Lower leg skin (tissue), 4 donors: ENCODE measurements around the gene FAM171A2. TPM values are rescaled to one million over a fixed set of nuclear protein-coding genes. Genes with fewer than 3 reads are reported as not detected.

Experiments used
- DNase-seq, 2 donors: peaks; one replicate each; pipeline ENCODE4 v3.0.0-alpha.2; 2019; ENCODE audit warnings: low spot score in 2 of 2
- H3K4me3 ChIP-seq: fragments of 200-600 bp; sonication (generic); 2 replicates; pipeline ENCODE4 v1.5.1; 2017; ENCODE audit warnings: mild to moderate bottlenecking, low read depth; ENCODE audit not compliant: poor library complexity, severe bottlenecking
- POLR2A ChIP-seq, 2 donors: fragments of 450-650 bp; IDR thresholded peaks; one replicate each; pipeline ENCODE4 v1.6.1; 2016 to 2017; ENCODE audit warnings: antibody characterized with exemption in 2 of 2, mild to moderate bottlenecking in 1 of 2, moderate library complexity in 1 of 2
- WGBS, 2 donors: methylation state at CpG; one replicate each; pipeline ENCODE4 v1.1.5; 2018; 5-methylcytosine and 5-hydroxymethylcytosine counted together
- intact Hi-C: fragments of 100-400 bp; cut with DNase I; formaldehyde crosslinking; loops from one replicate; pipeline ENCODE4 v1.15.0; 2023; ENCODE audit warnings: low total_unique reads
- total RNA-seq, 4 donors: library from RNA; depleted of rRNA; stranded (reverse); fragments of >200 nt; gene quantifications; one replicate each; pipeline ENCODE4 v1.1.0, GENCODE V29; 2016
- TF ChIP-seq, protein P1 (sequence below), 3 donors: fragments of 450-650 bp; IDR thresholded peaks; one replicate each; pipeline ENCODE4 v1.5.1; 2016; ENCODE audit warnings: antibody characterized with exemption in 3 of 3, mild to moderate bottlenecking in 3 of 3, moderate library complexity in 2 of 3

The FAM171A2 gene
- total RNA-seq, 4 donors from 2014 or later = 0.95 to 2.8 (median 2.4) TPM

DNA sequence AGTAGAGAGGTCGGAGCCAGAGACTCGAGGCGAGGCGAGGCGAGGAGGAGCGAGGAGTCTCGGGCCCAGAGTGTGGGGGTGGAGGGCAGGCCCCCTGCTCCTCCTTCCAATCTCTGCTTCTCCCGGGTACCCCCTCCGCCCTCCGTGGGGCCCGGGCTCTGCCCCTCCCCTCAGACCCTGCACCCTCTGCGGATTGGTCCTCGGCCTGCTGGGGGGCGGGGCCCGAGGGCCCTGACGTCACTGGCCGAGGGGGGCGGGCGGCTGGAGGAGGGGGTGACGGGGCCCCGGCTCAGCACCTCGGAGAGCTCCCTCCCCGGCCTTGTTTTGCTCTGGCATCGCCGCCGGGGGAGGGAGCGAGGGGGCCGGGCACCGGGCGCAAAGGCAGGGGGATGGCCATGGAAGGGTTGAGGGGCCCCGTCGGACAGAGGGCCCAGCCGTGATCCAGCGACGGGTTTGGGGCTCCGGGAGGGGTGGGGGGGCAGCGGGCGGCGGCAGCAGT is 55.3 kb downstream of the FAM171A2 start, which contains the start of gene RUNDC3A:
Gene RUNDC3A, plus strand, starts transcription at position 282 of the 499 bp plus-strand sequence. CDS start 232 bp downstream, outside the sequence.
- intact Hi-C loops = no loop called here
- peak; percentile 58 to 96 for DNase-seq
- no peak within 1 kb of the TSS for H3K4me3 ChIP-seq
- 0 to 2% methylated on average over 23 to 24 of the region's 39 CpGs for WGBS, 2 donors
- TF ChIP-seq, protein P1, sequence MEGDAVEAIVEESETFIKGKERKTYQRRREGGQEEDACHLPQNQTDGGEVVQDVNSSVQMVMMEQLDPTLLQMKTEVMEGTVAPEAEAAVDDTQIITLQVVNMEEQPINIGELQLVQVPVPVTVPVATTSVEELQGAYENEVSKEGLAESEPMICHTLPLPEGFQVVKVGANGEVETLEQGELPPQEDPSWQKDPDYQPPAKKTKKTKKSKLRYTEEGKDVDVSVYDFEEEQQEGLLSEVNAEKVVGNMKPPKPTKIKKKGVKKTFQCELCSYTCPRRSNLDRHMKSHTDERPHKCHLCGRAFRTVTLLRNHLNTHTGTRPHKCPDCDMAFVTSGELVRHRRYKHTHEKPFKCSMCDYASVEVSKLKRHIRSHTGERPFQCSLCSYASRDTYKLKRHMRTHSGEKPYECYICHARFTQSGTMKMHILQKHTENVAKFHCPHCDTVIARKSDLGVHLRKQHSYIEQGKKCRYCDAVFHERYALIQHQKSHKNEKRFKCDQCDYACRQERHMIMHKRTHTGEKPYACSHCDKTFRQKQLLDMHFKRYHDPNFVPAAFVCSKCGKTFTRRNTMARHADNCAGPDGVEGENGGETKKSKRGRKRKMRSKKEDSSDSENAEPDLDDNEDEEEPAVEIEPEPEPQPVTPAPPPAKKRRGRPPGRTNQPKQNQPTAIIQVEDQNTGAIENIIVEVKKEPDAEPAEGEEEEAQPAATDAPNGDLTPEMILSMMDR (IDR thresholded peaks at IDR 0.05) = no peak
- TF ChIP-seq POLR2A (IDR thresholded peaks at IDR 0.05) = no peak

DNA sequence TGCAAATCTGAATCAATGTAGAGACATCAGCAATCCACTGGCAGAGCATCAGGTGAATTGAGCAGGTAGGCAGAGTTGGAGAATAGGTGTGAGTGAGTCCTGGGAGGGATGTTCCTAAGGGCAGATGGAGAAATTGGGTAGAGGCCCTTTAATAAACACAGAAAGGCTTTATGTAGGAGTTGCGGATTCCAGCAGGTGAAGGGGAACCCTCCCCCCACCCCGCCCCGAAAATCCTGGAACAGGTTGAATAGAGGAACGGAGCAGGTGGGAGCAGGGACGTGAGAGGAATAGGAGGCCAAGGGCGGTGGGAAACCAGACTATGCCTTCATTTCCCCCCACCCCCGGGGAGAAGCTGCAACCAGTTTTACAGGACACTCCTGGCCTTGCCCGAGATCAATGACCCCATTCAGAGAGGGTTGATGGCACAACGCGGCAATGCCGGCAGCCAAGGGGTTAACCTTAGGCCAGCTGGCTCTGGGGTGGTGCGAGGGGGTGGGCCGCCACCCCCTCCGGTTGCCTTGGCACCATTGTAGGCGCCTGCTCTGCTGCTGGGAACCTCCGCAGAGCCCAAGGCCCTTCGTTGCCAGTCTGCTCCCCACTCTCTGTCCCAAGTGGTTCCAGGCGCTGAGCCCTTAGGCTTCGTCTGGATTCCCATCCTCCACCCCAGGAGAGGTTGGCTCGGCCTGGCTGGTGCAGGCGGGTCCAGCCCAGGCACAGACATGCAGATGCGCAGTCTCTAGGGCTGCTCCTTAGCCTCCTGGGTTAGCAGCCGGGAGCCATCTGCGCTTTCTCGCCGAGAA is 56.1 kb downstream of the FAM171A2 start:
- H3K4me3 ChIP-seq = no peak overlapping the region
- no peak for TF ChIP-seq POLR2A (IDR thresholded peaks at IDR 0.05)
- TF ChIP-seq, protein P1 (IDR thresholded peaks at IDR 0.05) = no peak
- DNase-seq = no peak
- intact Hi-C loops = no loop called here
- 0 to 9% methylated on average over 14 to 23 of the region's 26 CpGs for WGBS, 2 donors

DNA sequence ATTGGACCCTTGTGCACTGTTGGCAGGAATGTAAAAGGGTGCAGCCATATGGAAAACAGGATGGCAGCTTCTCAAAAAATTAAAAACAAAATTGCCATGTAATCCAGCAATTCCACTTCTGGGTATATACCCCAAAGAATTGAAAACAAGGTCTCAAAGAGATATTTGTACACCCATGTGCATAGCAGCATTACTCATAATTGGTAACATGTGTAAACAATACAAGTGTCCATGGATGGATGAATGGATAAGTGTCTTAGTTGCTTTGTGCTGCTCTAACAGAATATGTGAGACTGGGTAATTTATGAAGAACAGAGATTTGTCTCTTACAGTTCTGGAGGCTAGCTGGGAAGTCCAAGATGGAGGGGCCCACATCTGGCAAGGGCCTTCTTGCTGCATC is 59.0 kb downstream of the FAM171A2 start:
- no peak overlapping the region for H3K4me3 ChIP-seq
- TF ChIP-seq POLR2A (IDR thresholded peaks at IDR 0.05) = no peak
- TF ChIP-seq, protein P1 (IDR thresholded peaks at IDR 0.05) = no peak
- intact Hi-C loops = no loop called here
- DNase-seq = no peak

Other genes with a start within 250 kb of the FAM171A2 start
- 100 to 1,000 TPM; 179 to 208 (median 190) TPM for gene HDAC5, start 240.2 kb downstream of the FAM171A2 start, total RNA-seq
- 1 to 10 TPM in 3 of 4 donors, under 1 TPM in 1; 0.97 to 4.3 (median 1.5) TPM for gene HROB, start 221.9 kb downstream of the FAM171A2 start, total RNA-seq
- 1 to 10 TPM in 1 of 4 donors, not detected in 3; 1.1 TPM for gene ASB16, start 193.1 kb downstream of the FAM171A2 start, total RNA-seq
- 10 to 100 TPM; 23.4 to 44.5 (median 34.8) TPM for gene TMUB2, start 176.9 kb downstream of the FAM171A2 start, total RNA-seq
- gene ATXN7L3, start 164.0 kb downstream of the FAM171A2 start, total RNA-seq = 10 to 100 TPM; 62.4 to 77.9 (median 67.8) TPM
- gene UBTF, start 144.2 kb downstream of the FAM171A2 start, total RNA-seq = 10 to 100 TPM; 62.4 to 70.8 (median 65.7) TPM
- 1 to 10 TPM in 1 of 4 donors, not detected in 3; 2.4 TPM for gene SLC4A1, start 95.7 kb downstream of the FAM171A2 start, total RNA-seq
- gene RUNDC3A, start 55.3 kb downstream of the FAM171A2 start, total RNA-seq = 10 to 100 TPM; 12.6 to 29.5 (median 17.1) TPM
- gene SLC25A39, start 39.0 kb downstream of the FAM171A2 start, total RNA-seq = 100 to 1,000 TPM in 1 of 4 donors, 10 to 100 TPM in 3; 73.4 to 113 (median 90.0) TPM
- 100 to 1,000 TPM; 272 to 295 (median 283) TPM for gene GRN, start 18.6 kb downstream of the FAM171A2 start, total RNA-seq
- gene ITGA2B, start 25.8 kb upstream of the FAM171A2 start, total RNA-seq = under 1 TPM in 2 of 4 donors, not detected in 2; 0.10 to 0.30 TPM
- gene GPATCH8, start 139.6 kb upstream of the FAM171A2 start, total RNA-seq = 10 to 100 TPM; 31.1 to 43.1 (median 35.6) TPM
- gene FZD2, start 193.6 kb upstream of the FAM171A2 start, total RNA-seq = 1 to 10 TPM in 2 of 4 donors, under 1 TPM in 2; 0.49 to 1.8 (median 0.89) TPM